ENCODE results near the gene PILRB. TPM values are rescaled to one million over a fixed set of nuclear protein-coding genes. Genes with fewer than 3 reads are reported as not detected.
A peak's percentile ranks its signal among the peaks of the same experiment; 100 is the strongest.

PILRB gene
- total and polyA plus RNA-seq, 9 of the 15 experiments (the other 6 are each of a cell fraction or from before 2014, with no cell fraction given), result 6.2 to 94.6 (median 37.0) TPM

GRCh38 chr7:100400656-100401055, 42.7 kb downstream of the PILRB start (continued):
- TF ChIP-seq ZNF318 (IDR thresholded peaks at IDR 0.05; ENCODE audit: borderline replicate concordance in 1 of 2, low read depth in 1 of 2) (no peak), RAD21 (CRISPR knock-in tag; conservative IDR thresholded peaks at IDR 0.05 in 1 of 2, IDR thresholded peaks at IDR 0.05 in 1 of 2) (peak; percentile 66 to 92), ARID2 (IDR thresholded peaks at IDR 0.05) (peak; percentile 65), SETDB1 (IDR thresholded peaks at IDR 0.05; ENCODE audit: low read length) (no peak), ATF7 (IDR thresholded peaks at IDR 0.05) (peak; percentile 49), MNT (conservative IDR thresholded peaks at IDR 0.05) (no peak), THRAP3 (IDR thresholded peaks at IDR 0.05; ENCODE audit: borderline replicate concordance) (no peak), RB1 (IDR thresholded peaks at IDR 0.05; ENCODE audit: low read depth) (peak; percentile 64; the same call in 1 of the 2 replicates), ZNF263 (CRISPR knock-in tag; IDR thresholded peaks at IDR 0.05; ENCODE audit: borderline replicate concordance) (peak; percentile 88), NBN (IDR thresholded peaks at IDR 0.05; ENCODE audit: low read depth) (0 out of 2 replicates have a peak, but pooled peaks have one; percentile 35), ETV6 (IDR thresholded peaks at IDR 0.05; ENCODE audit: borderline replicate concordance in 1 of 2, low read depth in 2 of 2, low read length in 1 of 2) (no peak), ETV6 (CRISPR knock-in tag; IDR thresholded peaks at IDR 0.05; ENCODE audit: borderline replicate concordance) (no peak), ZNF354B (CRISPR knock-in tag; IDR thresholded peaks at IDR 0.05) (no peak), TAF1 (IDR thresholded peaks at IDR 0.05; ENCODE audit: control insufficient read depth, extremely low read depth, insufficient read depth, low read length, severe bottlenecking) (no peak)
- TF ChIP-seq, protein P1, sequence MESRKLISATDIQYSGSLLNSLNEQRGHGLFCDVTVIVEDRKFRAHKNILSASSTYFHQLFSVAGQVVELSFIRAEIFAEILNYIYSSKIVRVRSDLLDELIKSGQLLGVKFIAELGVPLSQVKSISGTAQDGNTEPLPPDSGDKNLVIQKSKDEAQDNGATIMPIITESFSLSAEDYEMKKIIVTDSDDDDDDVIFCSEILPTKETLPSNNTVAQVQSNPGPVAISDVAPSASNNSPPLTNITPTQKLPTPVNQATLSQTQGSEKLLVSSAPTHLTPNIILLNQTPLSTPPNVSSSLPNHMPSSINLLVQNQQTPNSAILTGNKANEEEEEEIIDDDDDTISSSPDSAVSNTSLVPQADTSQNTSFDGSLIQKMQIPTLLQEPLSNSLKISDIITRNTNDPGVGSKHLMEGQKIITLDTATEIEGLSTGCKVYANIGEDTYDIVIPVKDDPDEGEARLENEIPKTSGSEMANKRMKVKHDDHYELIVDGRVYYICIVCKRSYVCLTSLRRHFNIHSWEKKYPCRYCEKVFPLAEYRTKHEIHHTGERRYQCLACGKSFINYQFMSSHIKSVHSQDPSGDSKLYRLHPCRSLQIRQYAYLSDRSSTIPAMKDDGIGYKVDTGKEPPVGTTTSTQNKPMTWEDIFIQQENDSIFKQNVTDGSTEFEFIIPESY (CRISPR knock-in tag; IDR thresholded peaks at IDR 0.05), result peak; percentile 73
